Pancreas (tissue), 10 donors: ENCODE data around the gene METTL6. TPM values are rescaled to one million over a fixed set of nuclear protein-coding genes. Genes with fewer than 3 reads are reported as not detected.

Experiments used
- ATAC-seq, 4 donors: fragments of 200-7000 bp; cut with Tn5 transposase; one replicate each; pipeline versions ENCODE4 v1.8.0 to v1.9.1; 2020; ENCODE audit warnings: mild to moderate bottlenecking in 4 of 4, moderate library complexity in 4 of 4
- DNase-seq, 6 donors: peaks; one replicate each; pipeline ENCODE4 v3.0.0-alpha.2; 2020
- FAIRE-seq: peaks from 2 replicates; lab custom pipeline; 2012; peaks lifted over from hg19 to GRCh38; lab: Jason Lieb, UNC
- H3K27ac ChIP-seq, 4 donors: fragments of 200-600 bp; sonication (generic); 1 replicate in 3 of 4; 2 replicates in 1 of 4; pipeline versions ENCODE4 v1.5.0 to v1.8.0; 2020
- H3K27me3 ChIP-seq, 4 donors: fragments of 200-600 bp; one replicate each; pipeline ENCODE4 v1.8.0; 2021
- H3K36me3 ChIP-seq, 3 donors: fragments of 200-600 bp; sonication (generic) in 1 of 3; one replicate each; pipeline versions ENCODE4 v1.5.0 to v1.8.0; 2020 to 2021
- H3K4me1 ChIP-seq, 3 donors: fragments of 200-600 bp; one replicate each; pipeline ENCODE4 v1.8.0; 2021
- H3K4me3 ChIP-seq, 4 donors: fragments of 200-600 bp; sonication (generic) in 2 of 4; one replicate each; pipeline versions ENCODE4 v1.5.0 to v1.8.0; 2020 to 2021
- H3K9me3 ChIP-seq, 4 donors: fragments of 200-600 bp; one replicate each; pipeline ENCODE4 v1.8.0; 2021
- WGBS, 2 donors: extraction: QIAGEN DNeasy Blood & Tissue Kit; methylation state at CpG; one replicate each; pipeline ENCODE4 v1.1.7; 2013; 5-methylcytosine and 5-hydroxymethylcytosine counted together
- intact Hi-C, 3 donors: fragments of 100-400 bp; cut with DNase I; formaldehyde crosslinking; loops; one replicate each; pipeline versions ENCODE4 v1.11.1 to v1.14.2; 2022
- polyA plus RNA-seq, 2 donors: library from polyadenylated mRNA; stranded (reverse); fragments of 200-250 nt; gene quantifications; one replicate each; pipeline ENCODE4 v1.2.3, GENCODE V29; 2013
- total RNA-seq, 6 donors: library from RNA; stranded (reverse); fragmentation: NEBNext Ultra II Directional in 4 of 6; extraction: Animal tissue kit (Norgen Biotek cat#: 25700) in 4 of 6; gene quantifications; one replicate each; pipeline versions ENCODE4 v1.2.1 to v1.2.4, GENCODE V29; 2021 to 2023
- TF ChIP-seq, protein P1 (sequence below), 4 donors: fragments of 200-600 bp; sonication (generic) in 3 of 4; IDR thresholded peaks; one replicate each; pipeline versions ENCODE4 v1.5.0 to v1.8.0; 2021; ENCODE audit warnings: antibody characterized with exemption in 4 of 4
- donor health status: healthy with polysubstance abuse.
- donor health status: DM: no; HTN: no; CAD: no; lungs with moderate emphysema.
- donor health status: DM: no; HTN: no; CAD: no.
- donor health status: control.
- donor health status: control.
- donor health status: Bipolar disorder and iron deficiency.
- donor health status: DM: yes; HTN: yes; CAD: no.
- donor health status: DM: no; HTN: no; CAD: no.
- donor health status: DM: no; HTN: no; CAD: no.
- donor health status: DM: yes; HTN: yes; CAD: no.

Gene METTL6
- total and polyA plus RNA-seq, 8 donors: 3.0 to 9.9 (median 5.2) TPM

DNA sequence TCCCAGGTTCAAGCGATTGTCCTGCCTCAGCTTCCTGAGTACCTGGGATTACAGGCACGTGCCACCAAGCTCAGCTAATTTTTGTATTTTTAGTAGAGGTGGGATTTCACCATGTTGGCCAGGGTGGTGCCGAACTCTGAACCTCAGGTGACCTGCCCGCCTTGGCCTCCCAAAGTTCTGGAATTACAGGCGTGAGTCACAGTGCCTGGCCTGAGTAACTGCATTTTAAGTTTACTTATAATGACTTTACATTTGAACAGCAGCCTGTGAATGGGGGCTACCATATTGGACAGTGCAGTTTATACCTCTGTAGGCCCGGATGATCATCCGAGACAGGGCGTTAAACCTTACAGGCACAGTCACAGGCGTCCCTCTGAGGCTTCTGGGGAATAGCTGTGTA, 24.8 kb upstream of the METTL6 start:
- H3K4me3 ChIP-seq: no peak overlapping the region
- 80 to 89% methylated on average over 9 of the region's 9 CpGs for WGBS, 2 donors
- H3K36me3 ChIP-seq: no peaks in the 10 kb centered on the region
- TF ChIP-seq, protein P1, sequence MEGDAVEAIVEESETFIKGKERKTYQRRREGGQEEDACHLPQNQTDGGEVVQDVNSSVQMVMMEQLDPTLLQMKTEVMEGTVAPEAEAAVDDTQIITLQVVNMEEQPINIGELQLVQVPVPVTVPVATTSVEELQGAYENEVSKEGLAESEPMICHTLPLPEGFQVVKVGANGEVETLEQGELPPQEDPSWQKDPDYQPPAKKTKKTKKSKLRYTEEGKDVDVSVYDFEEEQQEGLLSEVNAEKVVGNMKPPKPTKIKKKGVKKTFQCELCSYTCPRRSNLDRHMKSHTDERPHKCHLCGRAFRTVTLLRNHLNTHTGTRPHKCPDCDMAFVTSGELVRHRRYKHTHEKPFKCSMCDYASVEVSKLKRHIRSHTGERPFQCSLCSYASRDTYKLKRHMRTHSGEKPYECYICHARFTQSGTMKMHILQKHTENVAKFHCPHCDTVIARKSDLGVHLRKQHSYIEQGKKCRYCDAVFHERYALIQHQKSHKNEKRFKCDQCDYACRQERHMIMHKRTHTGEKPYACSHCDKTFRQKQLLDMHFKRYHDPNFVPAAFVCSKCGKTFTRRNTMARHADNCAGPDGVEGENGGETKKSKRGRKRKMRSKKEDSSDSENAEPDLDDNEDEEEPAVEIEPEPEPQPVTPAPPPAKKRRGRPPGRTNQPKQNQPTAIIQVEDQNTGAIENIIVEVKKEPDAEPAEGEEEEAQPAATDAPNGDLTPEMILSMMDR (IDR thresholded peaks at IDR 0.05): no peak
- no peak overlapping the region for H3K27ac ChIP-seq
- no peaks in the 10 kb centered on the region for H3K27me3 ChIP-seq
- no peaks in the 10 kb centered on the region for H3K9me3 ChIP-seq
- no peak for DNase-seq
- H3K4me1 ChIP-seq: no peaks in the 10 kb centered on the region
- ATAC-seq: no peak
- intact Hi-C loops: no loop called here
- FAIRE-seq: no peak

DNA sequence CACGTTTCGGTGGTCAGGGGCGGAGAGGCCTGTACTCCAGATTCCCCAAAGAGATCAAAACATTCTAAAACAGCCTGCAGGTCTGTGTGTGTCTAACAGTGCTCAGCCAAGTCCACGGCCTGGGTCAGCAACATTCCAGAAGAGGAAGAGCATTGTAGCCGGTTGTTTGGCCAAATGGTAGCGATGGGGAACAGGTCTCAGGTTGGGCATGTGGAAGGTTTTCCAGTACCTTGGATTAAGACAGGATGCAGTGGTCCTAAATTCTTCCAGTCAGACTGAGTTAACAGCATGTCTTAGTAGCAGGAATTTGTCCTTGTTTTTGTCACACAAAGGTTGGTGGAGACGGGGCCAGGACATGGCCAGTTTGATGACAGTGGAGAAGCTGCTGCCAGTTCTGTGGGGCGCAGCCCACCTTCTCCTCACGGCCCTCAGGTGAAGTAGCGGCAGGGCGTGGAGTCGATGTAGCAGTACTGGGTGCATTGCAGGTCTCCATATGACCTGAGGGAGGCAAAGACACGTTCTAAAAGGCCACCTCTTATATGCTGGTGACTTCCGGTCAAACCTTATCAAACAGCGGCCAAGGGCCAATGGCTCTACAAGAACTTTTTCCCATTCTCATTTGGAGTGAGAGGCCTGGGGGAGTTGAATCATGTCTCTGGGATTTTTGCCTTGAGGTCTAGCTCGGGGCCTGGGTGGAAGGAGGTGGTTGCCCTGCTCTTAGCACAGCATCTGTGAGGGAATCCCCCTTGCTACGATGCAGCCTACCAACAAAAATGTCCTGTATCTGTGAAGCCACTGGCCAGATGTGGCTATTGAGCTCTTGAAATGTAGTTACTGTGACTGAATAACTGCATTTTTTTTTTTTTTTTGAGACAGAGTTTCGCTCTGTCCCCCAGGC, 24.1 kb upstream of the METTL6 start:
- Histone ChIP-seq H3K4me3 (no peak overlapping the region), H3K36me3 (no peaks in the 10 kb centered on the region), H3K27me3 (no peaks in the 10 kb centered on the region), H3K27ac (no peak overlapping the region), H3K4me1 (no peaks in the 10 kb centered on the region), H3K9me3 (no peaks in the 10 kb centered on the region)
- intact Hi-C loops: no loop called here
- no peak for DNase-seq
- 87 to 88% methylated on average over 18 of the region's 18 CpGs for WGBS, 2 donors
- FAIRE-seq: no peak
- no peak for ATAC-seq
- TF ChIP-seq, protein P1 (IDR thresholded peaks at IDR 0.05): no peak

DNA sequence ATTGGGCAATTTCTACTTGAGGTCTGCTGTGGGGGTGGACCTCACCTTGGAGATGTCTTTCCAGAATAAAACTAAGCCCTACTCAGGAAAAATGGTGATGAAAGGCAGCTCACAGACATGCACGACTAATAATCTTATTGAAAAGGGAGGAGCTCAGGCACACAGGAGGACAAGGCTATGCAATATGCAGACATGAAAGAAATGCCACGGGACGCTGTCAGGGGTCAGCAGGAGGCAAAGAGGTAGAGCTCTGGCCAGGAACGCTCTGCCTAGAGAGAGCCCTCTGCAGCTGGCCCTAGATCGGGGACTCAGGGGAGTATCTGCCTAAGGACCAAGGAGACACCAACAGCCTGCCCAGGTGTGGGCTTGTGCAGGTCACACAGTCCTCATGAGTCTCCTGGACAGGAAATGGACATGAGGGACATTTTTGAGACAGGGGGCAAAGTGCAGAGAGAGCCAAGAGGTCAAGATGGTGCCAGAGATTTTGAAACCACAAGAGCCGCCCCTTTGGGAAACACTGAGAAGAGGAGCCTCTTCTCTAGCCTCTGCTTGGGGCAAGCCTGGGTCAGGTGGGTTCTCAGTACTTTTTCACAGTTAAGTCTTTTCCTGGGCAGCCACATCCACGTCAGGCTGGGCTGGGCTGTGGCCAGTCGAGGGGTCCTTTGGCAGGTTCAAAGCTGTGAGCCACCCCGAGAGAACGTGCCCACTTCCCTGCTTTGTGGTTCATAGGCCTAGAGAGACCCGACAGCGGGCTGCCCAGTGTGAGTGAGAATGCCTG, 23.3 kb upstream of the METTL6 start:
- TF ChIP-seq, protein P1 (IDR thresholded peaks at IDR 0.05): no peak
- Histone ChIP-seq H3K4me3 (no peak overlapping the region), H3K4me1 (no peaks in the 10 kb centered on the region), H3K9me3 (no peaks in the 10 kb centered on the region), H3K27ac (no peak overlapping the region), H3K36me3 (no peaks in the 10 kb centered on the region), H3K27me3 (no peaks in the 10 kb centered on the region)
- intact Hi-C loops: no loop called here
- WGBS, 2 donors: 88 to 91% methylated on average over 12 of the region's 12 CpGs
- no peak for ATAC-seq
- FAIRE-seq: no peak
- no peak for DNase-seq

DNA sequence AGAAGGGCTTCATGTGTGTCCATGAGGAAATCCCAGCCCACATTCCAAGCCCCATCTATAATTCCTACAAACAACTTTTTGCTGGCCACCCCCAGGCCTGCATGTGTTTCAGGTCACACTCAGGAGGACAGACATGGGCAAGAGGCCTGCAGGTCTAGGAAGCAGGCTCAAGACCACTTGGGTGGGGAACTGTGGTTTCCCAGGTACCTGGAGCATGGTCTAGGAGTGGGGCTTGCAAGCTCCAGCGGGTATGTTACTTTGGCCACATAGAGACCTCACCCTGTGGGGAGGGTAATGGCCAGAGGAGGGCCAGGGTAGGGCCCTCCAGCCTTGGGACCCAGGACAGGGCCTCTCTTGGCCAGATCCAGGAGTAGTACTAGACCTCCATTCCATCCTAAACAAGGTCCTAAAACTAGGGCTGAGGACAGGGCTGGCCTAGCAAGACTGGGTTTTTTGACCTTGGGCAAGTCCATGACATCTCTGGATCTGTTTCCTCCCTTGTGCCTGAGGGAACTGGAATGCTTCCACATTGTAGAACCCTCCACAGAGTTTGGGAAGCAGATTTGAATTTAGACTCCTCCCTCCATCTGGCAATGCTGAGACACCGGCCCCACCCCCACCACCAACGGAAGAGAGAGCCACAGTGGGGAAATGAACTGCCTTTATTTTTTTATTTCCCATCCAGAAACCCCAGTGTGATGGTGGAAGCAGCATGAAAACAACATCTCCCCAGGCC, 22.3 kb upstream of the METTL6 start:
- no peaks in the 10 kb centered on the region for H3K27me3 ChIP-seq
- TF ChIP-seq, protein P1 (IDR thresholded peaks at IDR 0.05): no peak
- DNase-seq (no peak), ATAC-seq (no peak), FAIRE-seq (no peak)
- intact Hi-C loops: no loop called here
- no peak overlapping the region for H3K4me3 ChIP-seq
- no peak overlapping the region for H3K27ac ChIP-seq
- no peaks in the 10 kb centered on the region for H3K4me1 ChIP-seq
- H3K36me3 ChIP-seq: no peaks in the 10 kb centered on the region
- H3K9me3 ChIP-seq: no peaks in the 10 kb centered on the region
- WGBS, 2 donors: 91 to 97% methylated on average over 3 of the region's 3 CpGs
